Measurements from ENCODE around the gene SNPH.
"Not testable (repeated sequence)": the region's sequence is repeated elsewhere in the genome, so short reads cannot be mapped to it uniquely, and the experiment has no call there.

DNA sequence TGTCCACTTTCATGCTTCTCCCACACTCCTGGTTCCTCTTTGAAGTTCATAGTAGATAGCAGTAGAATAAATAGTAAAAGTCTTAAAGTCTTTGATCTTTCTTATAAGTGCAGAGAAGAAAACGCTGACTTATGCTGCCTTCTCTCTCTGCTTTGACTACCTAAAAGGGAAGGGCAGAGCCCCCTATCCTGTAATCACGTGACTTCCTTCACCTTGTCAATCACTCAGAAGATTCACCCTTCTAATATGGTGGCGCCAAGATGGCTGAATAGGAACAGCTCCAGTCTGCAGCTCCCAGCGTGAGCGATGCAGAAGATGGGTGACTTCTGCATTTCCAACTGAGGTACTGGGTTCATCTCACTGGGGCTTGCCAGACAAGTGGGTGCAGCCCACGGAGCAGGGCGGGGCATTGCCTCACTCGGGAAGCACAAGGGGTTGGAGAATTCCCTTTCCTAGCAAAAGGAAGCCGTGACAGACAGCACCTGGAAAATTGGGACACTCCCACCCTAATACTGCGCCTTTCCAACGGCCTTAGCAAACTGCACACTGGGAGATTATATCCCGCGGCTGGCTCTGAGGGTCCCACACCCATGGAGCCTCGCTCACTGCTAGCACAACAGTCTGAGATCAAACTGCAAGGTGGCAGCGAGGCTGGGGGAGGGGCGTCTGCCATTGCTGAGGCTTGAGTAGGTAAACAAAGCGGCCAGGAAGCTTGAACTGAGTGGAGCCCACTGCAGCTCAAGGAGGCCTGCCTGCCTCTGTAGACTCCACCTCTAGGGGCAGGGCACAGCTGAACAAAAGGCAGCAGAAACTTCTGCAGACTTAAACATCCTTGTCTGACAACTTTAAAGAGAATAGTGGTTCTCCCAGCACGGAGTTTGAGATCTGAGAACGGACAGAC, 49.3 kb upstream of the SNPH start:
- TF ChIP-seq ZNF274 (IDR thresholded peaks at IDR 0.05; ENCODE audit: low read depth, low read length); SUZ12 (IDR thresholded peaks at IDR 0.05; ENCODE audit: extremely low read depth, insufficient read depth, insufficient read length): not testable (repeated sequence)
